ENCODE results near the gene ASAP2. TPM values are rescaled to one million over a fixed set of nuclear protein-coding genes. Genes with fewer than 3 reads are reported as not detected.
A peak's percentile ranks its signal among the peaks of the same experiment; 100 is the strongest.

The ASAP2 gene
- total RNA-seq, 2 donors from 2014 or later = 9.2 to 17.8 TPM

DNA sequence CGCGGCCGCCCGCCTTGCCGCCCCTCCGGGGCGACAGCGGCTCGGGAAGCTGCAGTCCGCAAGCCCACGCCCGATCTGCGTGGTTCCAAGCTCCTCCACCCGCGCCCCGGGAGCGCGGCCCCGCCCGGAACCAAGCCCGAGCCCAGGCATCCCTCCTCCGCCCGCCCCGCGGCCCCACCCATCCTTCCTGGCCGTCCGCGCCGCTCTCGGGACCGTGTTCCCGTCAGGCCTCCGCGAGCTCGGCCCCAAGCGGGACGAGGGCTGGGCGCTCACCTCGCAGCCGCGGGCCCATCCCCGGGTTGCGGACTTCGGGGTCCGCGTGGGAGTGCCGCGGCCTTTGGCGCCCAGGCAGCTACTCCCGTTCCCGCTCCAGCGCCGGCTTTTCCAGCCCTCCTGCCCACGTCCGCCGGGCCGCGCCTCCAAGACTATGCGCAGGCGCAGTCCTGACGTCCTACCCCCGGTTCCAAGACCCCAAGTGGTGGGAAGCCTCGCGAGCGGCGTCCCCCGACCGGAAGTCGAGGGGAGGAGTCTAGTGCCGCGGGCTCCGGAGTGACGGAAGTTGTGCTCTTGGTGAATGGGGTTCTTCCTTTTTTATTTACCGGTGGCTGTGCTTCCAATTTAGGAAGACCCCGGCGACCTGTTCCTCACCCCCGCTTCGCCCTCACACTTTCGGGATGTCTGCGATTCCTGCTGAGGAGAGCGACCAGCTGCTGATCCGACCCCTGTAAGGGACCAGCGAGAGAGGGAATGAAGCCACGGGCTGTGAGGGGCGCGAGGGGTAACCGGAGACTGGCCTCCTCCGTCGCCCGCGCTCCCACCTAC lies 216.7 kb downstream of the ASAP2 start, which contains the start of the genes CPSF3 and ITGB1BP1:
Gene CPSF3, plus strand, starts transcription at position 555 of the 822 bp plus-strand sequence. Its CDS starts 120 bp downstream, at position 675.
Gene ITGB1BP1, minus strand, starts transcription at position 429 of the 822 bp plus-strand sequence. CDS start 4,831 bp downstream, outside the sequence.
- TF ChIP-seq, protein P1, sequence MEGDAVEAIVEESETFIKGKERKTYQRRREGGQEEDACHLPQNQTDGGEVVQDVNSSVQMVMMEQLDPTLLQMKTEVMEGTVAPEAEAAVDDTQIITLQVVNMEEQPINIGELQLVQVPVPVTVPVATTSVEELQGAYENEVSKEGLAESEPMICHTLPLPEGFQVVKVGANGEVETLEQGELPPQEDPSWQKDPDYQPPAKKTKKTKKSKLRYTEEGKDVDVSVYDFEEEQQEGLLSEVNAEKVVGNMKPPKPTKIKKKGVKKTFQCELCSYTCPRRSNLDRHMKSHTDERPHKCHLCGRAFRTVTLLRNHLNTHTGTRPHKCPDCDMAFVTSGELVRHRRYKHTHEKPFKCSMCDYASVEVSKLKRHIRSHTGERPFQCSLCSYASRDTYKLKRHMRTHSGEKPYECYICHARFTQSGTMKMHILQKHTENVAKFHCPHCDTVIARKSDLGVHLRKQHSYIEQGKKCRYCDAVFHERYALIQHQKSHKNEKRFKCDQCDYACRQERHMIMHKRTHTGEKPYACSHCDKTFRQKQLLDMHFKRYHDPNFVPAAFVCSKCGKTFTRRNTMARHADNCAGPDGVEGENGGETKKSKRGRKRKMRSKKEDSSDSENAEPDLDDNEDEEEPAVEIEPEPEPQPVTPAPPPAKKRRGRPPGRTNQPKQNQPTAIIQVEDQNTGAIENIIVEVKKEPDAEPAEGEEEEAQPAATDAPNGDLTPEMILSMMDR (IDR thresholded peaks at IDR 0.05) = peak in 2 of 4 experiments; percentile 8 to 14
- TF ChIP-seq POLR2A (IDR thresholded peaks at IDR 0.05) (peak; percentile 64), POLR2AphosphoS5 (IDR thresholded peaks at IDR 0.05) (peak; percentile 98)
- intact Hi-C loops (cut with DNase I) = loop anchor here (2.0 kb wide), 1 partner anchor 217 kb away; the partner anchor contains the start of gene ASAP2
- Histone ChIP-seq H3K9me3 (no peaks in the 10 kb centered on the region), H3K4me3 (peak within 1 kb of the TSS; percentile 60 to 91), H3K27me3 (replicated peaks; ENCODE audit: insufficient read depth) (no peaks in the 10 kb centered on the region), H3K36me3 (no peaks in the 10 kb centered on the region), H3K27ac (peak within 1 kb of the TSS; percentile 89 to 92), H3K4me1 (replicated peaks) (peaks cover 2% of the 10 kb centered on the region)
- peak; percentile 94 for DNase-seq (ENCODE audit: low spot score)
- WGBS = under 1% methylated on average over 83 of the region's 91 CpGs

DNA sequence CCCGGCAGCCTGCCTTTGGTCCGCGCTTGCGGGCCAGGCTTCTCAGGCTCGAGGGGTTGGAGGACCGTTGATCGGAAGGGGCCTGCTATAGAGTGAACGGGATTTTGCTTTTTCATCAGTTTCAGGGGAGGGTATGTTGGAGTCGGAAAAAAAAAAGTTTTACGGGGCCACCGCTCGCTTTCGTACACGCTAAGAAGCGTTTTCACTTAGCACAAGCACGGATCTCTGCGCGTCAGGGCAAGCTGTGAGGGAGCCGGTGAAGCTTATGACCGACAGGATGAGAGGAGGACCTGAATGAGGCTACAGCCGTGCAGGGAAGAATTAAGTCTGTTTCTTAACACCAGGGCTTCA lies 217.3 kb downstream of the ASAP2 start:
- Histone ChIP-seq H3K27me3 (replicated peaks; ENCODE audit: insufficient read depth) (no peaks in the 10 kb centered on the region), H3K9me3 (no peaks in the 10 kb centered on the region), H3K27ac (peak overlapping the region; percentile 89 to 92), H3K4me3 (peak overlapping the region; percentile 60 to 91), H3K4me1 (replicated peaks) (peaks cover 2% of the 10 kb centered on the region), H3K36me3 (no peaks in the 10 kb centered on the region)
- WGBS = under 1% methylated on average over 21 of the region's 21 CpGs
- no peak for TF ChIP-seq POLR2A (IDR thresholded peaks at IDR 0.05)
- no peak for TF ChIP-seq POLR2AphosphoS5 (IDR thresholded peaks at IDR 0.05)
- DNase-seq (ENCODE audit: low spot score) = no peak
- intact Hi-C loops (cut with DNase I) = loop anchor here (2.0 kb wide), 1 partner anchor 217 kb away; the partner anchor contains the start of gene ASAP2

DNA sequence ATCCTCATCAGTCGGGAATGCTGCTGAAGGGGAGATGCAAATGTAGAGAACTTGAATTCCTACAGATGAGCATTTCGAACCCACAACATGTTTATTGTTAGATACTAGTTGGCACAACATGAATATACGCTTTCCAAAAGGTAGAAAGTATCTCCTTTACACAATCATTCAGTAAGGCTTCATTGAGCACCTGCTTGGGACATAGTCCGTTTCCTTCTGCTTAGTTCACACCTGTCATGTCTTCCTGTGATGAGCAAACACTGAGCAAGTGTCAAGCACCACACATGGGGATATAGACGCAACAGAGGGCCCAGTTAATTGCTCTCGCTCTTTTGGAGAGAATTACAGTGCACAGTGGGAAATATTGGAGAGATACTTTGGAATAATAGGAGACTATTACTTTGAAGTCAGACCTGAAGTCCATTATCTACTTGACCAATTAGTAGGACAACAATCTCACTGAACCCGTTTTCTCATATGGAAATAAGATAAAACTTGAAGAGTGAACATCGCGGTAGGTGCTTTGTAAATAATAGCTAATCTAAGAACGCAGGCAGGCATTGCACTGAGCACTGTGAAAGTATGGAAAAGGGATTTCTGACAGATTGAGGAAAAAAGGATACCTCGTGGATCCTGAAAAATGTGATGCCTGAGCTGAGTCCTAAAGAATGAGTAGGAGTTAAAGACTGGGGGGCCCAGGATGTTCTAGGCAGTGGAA lies 218.0 kb downstream of the ASAP2 start:
- WGBS = 59% methylated on average over 11 of the region's 11 CpGs
- intact Hi-C loops (cut with DNase I) = no loop called here
- H3K27ac ChIP-seq = no peak overlapping the region

DNA sequence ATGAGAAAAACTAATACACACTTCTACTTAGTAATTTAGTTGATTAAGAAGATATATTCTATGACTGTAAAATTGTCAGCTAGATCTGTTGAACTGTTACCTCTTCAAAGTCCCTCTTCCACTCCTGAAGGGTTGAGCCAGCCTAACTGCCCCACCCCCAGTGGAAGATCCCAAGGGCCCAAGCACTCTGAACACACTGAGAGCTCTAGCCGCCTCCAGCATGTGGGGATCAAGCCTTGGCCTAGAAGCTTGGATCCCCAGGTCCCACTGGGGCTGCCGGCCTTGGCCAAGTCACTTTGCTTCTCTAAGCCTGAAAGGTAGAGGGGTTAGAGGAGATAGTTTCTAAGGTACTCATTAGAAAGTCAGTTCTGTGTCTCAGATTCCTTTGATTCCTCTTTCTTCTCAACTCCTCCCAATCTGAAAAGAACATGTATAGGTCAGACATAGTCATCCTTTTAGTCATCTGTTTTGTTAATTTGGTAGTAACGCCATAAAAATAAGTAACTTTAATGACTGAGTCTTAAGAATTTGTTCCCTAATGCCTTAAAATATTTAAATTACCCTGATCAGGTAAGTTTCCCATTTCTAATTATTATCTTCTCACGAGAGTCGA lies 222.5 kb downstream of the ASAP2 start:
- TF ChIP-seq POLR2AphosphoS5 (IDR thresholded peaks at IDR 0.05) = no peak
- TF ChIP-seq, protein P1 (IDR thresholded peaks at IDR 0.05) = no peak
- TF ChIP-seq POLR2A (IDR thresholded peaks at IDR 0.05) = no peak
- intact Hi-C loops (cut with DNase I) = no loop called here
- no peaks in the 10 kb centered on the region for H3K36me3 ChIP-seq
- H3K9me3 ChIP-seq = no peaks in the 10 kb centered on the region
- WGBS = 84% methylated on average over 5 of the region's 5 CpGs
- H3K27me3 ChIP-seq (replicated peaks; ENCODE audit: insufficient read depth) = no peaks in the 10 kb centered on the region
- no peak for DNase-seq (ENCODE audit: low spot score)
- H3K27ac ChIP-seq = no peak overlapping the region
- no peaks in the 10 kb centered on the region for H3K4me1 ChIP-seq (replicated peaks)
- H3K4me3 ChIP-seq = no peak overlapping the region

More for the DNA sequence above, 218.0 kb downstream of the ASAP2 start:
- TF ChIP-seq POLR2A (IDR thresholded peaks at IDR 0.05) (no peak), POLR2AphosphoS5 (IDR thresholded peaks at IDR 0.05) (no peak)
- TF ChIP-seq, protein P1 (IDR thresholded peaks at IDR 0.05) = no peak
- Histone ChIP-seq H3K9me3 (no peaks in the 10 kb centered on the region), H3K36me3 (no peaks in the 10 kb centered on the region), H3K4me3 (peak overlapping the region; percentile 60 to 91), H3K27me3 (replicated peaks; ENCODE audit: insufficient read depth) (no peaks in the 10 kb centered on the region), H3K4me1 (replicated peaks) (peaks cover 2% of the 10 kb centered on the region)
- DNase-seq (ENCODE audit: low spot score) = no peak
